IPS-15b (cell line): Measurements from ENCODE around the gene MAN1C1.

Experiments used
- H3K27me3 ChIP-seq: one replicate; pipeline ENCODE4 v1.6.1; 2013; ENCODE audit warnings: low read length; ENCODE audit not compliant: control insufficient read depth, insufficient read depth
- H3K36me3 ChIP-seq: one replicate; pipeline ENCODE4 v1.6.1; 2013; ENCODE audit warnings: low read length; ENCODE audit not compliant: control insufficient read depth, insufficient read depth
- H3K4me1 ChIP-seq: one replicate; pipeline ENCODE4 v1.6.1; 2013; ENCODE audit warnings: mild to moderate bottlenecking, low read length; ENCODE audit not compliant: control insufficient read depth, insufficient read depth
- H3K4me3 ChIP-seq: one replicate; pipeline ENCODE4 v1.5.1; 2013; ENCODE audit warnings: low read depth, low read length
- H3K9ac ChIP-seq: one replicate; pipeline ENCODE4 v1.6.1; 2013; ENCODE audit warnings: low read depth, mild to moderate bottlenecking, low read length
- H3K9me3 ChIP-seq: one replicate; pipeline ENCODE4 v1.6.1; 2013; ENCODE audit warnings: mild to moderate bottlenecking, low read length; ENCODE audit not compliant: control insufficient read depth, insufficient read depth

The MAN1C1 gene

DNA sequence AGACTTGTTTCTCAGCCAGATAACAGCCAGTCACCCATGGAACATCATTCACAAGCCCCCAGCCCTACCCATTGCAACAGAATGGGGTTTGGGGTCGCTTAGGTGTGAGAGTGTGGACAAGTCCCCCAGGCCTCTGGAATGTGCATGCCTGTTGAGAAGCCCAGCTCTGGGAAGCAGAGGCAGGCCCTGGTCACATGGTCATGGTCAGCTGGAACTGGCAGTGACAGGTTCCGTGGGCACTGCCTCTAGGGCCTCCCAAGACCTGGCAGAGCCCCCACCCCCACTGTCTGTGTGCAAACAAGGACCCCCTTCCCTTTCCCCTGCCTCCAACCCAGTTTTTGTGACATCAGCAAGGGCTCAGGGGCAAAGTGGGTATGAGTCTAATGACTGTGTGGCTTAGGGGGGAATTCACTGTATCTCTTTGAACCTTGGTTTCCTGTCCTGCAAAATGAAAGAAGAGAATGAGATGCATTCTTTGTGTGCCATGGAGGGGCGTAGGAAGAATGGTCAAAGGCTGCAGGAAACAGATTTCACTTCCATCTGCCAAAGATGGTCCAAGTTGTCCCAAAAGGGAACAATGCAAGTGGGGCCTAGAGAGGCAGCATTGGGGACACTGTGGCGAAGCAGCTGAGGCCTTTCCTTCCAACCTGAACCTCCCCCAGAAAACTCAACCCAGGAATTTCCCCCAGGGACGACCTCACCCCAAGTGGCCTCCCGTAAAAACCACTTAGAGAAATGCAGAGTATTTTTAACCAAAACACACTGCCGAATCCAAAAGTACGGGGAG, 148.7 kb downstream of the MAN1C1 start:
- H3K4me1 ChIP-seq = no peaks in the 10 kb centered on the region
- no peaks in the 10 kb centered on the region for H3K27me3 ChIP-seq
- H3K4me3 ChIP-seq = no peak overlapping the region
- H3K9ac ChIP-seq = no peak overlapping the region
- H3K9me3 ChIP-seq = no peaks in the 10 kb centered on the region
- H3K36me3 ChIP-seq = no peaks in the 10 kb centered on the region

DNA sequence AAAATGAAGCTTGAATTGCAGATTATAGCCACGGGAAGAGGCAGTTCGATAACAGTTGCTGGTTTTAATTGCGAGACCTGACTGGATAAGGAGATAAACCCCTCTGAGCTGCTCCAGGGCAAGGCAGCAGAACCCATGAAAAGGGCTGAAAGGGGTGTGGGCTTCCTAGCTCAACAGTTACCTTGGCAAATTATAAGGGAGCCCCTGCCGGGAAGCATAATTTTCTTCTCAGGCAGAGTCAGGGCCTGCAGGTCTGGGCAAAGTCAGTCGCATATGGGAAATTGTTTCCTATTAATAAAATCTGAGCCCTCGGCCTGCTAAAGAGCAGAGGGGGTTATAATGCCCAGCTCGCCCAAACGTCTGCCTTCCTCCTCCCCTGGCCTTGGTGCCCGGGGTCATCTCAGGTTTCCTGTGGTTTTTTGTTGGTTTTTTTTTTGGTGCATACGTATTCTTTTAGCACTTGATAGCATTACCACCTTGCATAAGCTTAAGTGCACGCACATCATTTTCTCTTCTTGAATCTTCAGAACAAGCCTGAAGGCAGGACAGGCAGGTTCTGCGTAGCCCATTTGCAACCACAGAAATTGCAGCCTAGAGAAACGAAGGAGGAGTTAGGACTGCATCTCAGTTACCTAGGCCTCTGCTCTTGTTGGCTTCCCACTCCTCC, 149.5 kb downstream of the MAN1C1 start:
- Histone ChIP-seq H3K9ac (no peak overlapping the region), H3K27me3 (no peaks in the 10 kb centered on the region), H3K4me1 (no peaks in the 10 kb centered on the region)

DNA sequence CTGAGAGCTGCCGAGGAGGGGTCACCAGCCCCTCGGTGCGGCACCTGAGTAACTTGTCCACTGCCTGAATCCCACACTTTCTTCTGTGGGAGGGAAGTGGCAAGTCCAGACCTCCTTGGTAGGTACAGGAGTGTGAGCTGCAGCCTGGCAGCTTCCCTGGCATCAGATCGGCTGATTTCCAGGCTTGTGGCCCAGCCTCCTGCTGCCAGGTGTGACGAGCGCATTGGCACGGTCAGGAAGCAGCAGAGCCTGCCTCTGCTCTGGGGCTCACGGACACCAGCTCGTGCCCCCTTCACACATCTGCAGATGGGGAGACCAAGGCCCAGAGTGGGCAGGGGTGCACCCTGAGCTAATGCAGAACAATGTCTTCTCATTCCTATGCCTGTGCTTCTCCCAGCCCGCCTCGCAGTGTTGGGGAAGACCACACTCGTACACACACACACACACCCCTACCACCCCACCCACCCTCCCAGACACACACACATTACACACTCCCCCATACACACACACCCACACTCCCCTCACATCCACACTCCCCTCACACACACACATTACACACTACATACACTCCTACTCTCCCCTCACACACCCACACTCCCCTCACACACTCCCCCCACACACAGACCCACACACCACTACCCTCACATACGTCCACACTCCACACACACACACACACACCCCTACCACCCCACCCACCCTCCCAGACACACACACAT, 150.3 kb downstream of the MAN1C1 start:
- H3K27me3 ChIP-seq = no peaks in the 10 kb centered on the region
- no peaks in the 10 kb centered on the region for H3K9me3 ChIP-seq
- no peak overlapping the region for H3K4me3 ChIP-seq
- H3K36me3 ChIP-seq = peaks cover 4% of the 10 kb centered on the region
- H3K4me1 ChIP-seq = no peaks in the 10 kb centered on the region
- H3K9ac ChIP-seq = no peak overlapping the region

More for the DNA sequence above, 149.5 kb downstream of the MAN1C1 start:
- Histone ChIP-seq H3K9me3 (no peaks in the 10 kb centered on the region), H3K4me3 (no peak overlapping the region), H3K36me3 (no peaks in the 10 kb centered on the region)

DNA sequence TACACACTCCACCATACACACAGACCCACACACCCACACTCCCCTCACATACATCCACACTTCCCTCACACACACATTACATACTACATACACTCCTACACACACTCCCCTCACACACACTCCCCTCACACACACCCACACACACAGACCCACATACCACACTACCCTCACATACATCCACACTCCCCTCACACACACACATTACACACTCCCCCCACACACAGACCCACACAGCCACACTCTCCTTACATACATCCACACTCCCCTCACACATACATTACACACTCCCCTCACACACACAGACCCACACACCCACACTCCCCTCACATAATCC, 150.8 kb downstream of the MAN1C1 start:
- Histone ChIP-seq H3K9ac (no peak overlapping the region), H3K27me3 (no peaks in the 10 kb centered on the region), H3K9me3 (no peaks in the 10 kb centered on the region), H3K4me1 (no peaks in the 10 kb centered on the region), H3K36me3 (peaks cover 4% of the 10 kb centered on the region), H3K4me3 (no peak overlapping the region)

DNA sequence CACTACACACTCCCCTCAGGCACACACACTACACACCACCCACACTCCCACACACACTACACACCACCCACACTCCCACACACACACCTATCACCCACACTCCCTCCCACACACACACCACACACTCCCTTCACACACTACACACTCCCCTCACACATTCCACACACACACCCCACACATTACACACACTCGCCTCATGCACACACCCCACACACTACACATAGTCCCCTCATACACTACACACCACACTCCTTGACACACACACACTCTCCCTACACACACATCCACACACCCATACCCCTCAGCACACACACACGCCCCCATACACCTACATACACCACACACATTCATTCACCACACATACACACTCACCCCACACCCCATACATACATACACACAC, 152.4 kb downstream of the MAN1C1 start:
- no peaks in the 10 kb centered on the region for H3K4me1 ChIP-seq
- H3K36me3 ChIP-seq = peaks cover 4% of the 10 kb centered on the region
- no peaks in the 10 kb centered on the region for H3K27me3 ChIP-seq
- no peak overlapping the region for H3K9ac ChIP-seq
- no peaks in the 10 kb centered on the region for H3K9me3 ChIP-seq
- H3K4me3 ChIP-seq = no peak overlapping the region

DNA sequence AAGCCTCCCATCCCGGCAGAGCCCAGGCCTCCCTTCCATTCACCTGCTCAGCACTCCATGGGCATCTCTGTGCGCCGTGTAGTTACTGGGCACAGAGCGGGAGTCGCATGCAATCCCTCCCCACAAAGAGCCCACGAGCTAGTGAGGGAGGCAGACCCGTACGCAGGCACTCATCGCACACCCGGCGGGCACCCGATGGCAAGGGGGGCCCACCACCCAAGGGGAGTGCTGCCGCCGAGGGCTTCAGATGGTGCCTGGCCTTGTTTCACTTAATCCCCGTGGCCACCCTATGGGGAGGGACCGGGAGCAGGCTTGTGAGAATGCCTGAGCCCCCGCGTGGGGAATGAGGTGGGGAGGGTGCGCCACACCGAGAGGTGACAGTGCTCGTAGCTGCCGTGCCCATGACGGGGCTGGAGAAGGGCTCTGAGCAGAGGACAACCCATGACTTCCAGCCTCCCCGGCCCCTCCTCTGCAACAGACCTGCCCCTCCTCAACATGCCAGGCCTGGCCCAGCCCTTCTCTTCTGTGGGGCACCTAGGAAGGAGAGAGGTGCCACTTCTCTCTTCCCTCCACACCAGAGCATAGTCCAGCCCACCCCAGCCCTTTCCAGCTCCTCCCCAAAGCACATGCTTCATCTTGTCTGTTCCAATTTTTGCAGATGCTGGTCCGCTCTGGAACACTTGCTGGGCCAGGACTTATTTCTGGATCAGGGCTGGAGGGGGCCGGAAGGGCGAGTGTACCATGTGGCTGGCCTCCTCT, 153.2 kb downstream of the MAN1C1 start:
- no peaks in the 10 kb centered on the region for H3K9me3 ChIP-seq
- no peak overlapping the region for H3K4me3 ChIP-seq
- no peaks in the 10 kb centered on the region for H3K4me1 ChIP-seq
- no peak overlapping the region for H3K9ac ChIP-seq
- H3K27me3 ChIP-seq = no peaks in the 10 kb centered on the region
- peaks cover 4% of the 10 kb centered on the region for H3K36me3 ChIP-seq

DNA sequence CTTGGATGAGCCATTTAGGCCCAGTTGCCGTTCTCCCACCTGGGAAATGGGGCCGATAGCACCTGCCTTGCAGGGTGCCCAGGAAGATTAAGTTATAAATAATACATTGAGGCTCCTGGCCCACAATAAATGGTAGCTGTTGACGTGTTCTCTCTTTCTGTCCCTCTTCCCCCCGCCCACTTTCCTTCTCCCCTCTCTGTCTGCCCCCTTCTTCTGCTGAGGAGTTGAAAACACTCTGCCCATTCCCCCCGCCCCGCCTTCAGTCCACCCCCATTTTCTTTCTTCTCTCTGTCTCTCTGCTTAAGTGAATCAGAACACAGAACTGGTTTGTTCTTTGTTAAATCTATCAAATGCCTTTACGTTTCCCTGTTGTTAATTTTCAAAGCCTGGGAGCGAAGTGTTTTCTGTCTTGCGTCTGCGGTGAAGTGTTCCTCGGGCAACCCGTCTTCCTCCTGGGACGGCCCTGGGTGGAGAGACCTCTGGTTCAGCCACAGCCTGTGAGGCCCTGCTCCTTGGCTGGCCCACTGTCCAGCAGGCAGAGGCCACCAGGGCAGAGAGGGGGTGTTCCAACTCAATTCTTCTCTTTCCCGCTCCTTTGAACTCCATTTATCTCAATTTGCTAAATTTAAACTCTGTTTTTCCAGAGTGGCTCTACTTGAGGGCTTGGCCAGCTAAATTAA, 154.1 kb downstream of the MAN1C1 start:
- Histone ChIP-seq H3K9me3 (no peaks in the 10 kb centered on the region), H3K4me3 (no peak overlapping the region), H3K9ac (no peak overlapping the region), H3K27me3 (no peaks in the 10 kb centered on the region), H3K36me3 (peaks cover 6% of the 10 kb centered on the region), H3K4me1 (no peaks in the 10 kb centered on the region)

DNA sequence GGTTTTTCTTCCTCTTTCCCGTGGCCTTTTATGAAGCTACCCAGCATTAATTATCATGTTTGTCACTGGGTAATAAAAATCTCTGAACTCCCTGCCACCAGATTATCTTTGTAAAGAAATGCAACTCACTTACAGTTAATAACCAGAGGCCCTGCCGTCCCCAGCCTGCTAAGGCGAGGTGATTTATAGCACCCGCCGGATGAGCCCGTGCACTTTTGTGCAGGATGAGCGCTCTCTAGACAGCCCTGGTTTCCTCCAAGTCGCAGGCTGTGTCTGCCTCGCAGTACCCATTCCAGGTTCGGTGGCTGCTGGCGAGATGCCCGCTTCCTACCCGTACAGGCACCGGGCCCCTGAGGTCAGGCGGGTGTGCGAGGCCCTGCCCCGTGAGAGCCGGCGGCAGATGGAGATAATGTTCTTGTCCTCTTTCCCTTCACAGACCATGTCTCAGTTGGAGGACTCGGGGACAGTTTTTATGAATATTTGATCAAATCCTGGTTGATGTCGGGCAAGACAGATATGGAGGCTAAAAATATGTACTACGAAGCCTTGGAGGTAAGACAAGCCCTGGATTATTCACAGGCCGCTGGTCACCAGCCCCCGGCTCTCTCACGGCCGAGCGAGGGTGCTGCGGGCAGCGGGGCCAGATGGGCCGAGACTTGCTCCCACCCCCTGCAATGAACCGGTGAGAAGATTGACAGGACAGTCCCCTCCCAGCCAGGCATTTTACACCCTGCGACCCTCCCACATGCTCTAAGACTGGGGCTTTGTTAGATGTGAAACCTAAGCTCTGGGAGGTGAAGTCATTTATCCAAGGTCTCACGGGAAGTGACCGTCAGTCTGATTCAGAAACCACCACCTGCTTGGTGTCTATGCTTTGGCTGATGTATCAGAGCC, 154.9 kb downstream of the MAN1C1 start:
- Histone ChIP-seq H3K9me3 (no peaks in the 10 kb centered on the region), H3K4me3 (no peak overlapping the region), H3K4me1 (no peaks in the 10 kb centered on the region), H3K27me3 (no peaks in the 10 kb centered on the region), H3K36me3 (peaks cover 6% of the 10 kb centered on the region), H3K9ac (peak overlapping the region; percentile 47)

DNA sequence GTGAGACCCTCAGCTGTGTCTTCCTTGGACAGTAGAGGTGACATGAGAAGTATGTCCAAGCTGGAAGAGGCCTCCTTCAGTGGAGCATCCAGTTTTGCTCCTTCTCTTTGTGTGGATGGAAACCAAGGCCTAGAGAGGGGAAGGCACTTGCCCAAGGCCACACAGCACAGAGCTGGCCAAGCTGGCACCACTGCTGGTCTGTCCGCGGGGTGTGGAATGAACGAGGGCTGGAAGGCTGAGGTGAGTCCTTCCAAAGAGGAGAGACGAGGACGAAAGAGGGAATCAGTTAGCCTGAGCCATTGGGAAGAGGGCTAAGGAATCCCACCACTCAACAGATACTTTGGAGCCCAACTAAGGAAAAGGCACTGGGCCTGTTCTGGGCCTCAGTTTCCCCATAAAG, 155.6 kb downstream of the MAN1C1 start:
- Histone ChIP-seq H3K4me3 (no peak overlapping the region), H3K4me1 (no peaks in the 10 kb centered on the region), H3K9ac (no peak overlapping the region)

DNA sequence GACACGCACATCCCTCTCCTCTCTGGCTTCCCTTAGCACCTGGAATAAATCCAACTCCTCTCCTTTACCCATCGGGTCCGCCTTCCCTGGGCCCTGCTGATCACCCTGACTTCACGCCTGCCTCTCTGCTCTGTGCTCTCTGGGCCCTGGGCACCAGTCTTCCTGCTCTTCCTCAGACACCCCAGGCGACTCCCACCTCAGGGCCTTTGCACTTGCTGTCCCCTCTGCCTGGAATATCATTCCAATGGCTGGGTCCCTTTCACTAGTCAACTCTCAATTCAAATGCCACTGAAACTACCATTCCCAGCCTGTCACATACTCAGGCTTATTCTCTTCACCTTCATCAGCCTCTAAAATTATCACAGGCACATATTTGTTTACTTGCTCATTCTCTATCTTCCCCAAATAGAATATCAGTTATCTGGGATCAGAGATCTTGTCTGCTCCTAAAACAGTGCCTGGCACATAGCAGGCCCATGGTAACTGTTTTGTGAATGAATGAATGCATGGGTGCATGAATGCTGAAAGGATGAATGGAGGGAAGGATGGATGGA, 156.2 kb downstream of the MAN1C1 start:
- Histone ChIP-seq H3K9me3 (no peaks in the 10 kb centered on the region), H3K9ac (no peak overlapping the region), H3K4me1 (no peaks in the 10 kb centered on the region), H3K4me3 (no peak overlapping the region), H3K36me3 (peaks cover 6% of the 10 kb centered on the region), H3K27me3 (no peaks in the 10 kb centered on the region)

More for the DNA sequence above, 155.6 kb downstream of the MAN1C1 start:
- Histone ChIP-seq H3K9me3 (no peaks in the 10 kb centered on the region), H3K36me3 (peaks cover 6% of the 10 kb centered on the region), H3K27me3 (no peaks in the 10 kb centered on the region)
